HG03354 (cell line): ENCODE measurements around the gene CREB3L2.
A peak's percentile ranks its signal among the peaks of the same experiment; 100 is the strongest.
"Not testable (repeated sequence)": the region's sequence is repeated elsewhere in the genome, so short reads cannot be mapped to it uniquely, and the experiment has no call there.

Experiments
- ATAC-seq: cut with Tn5 transposase; IDR thresholded peaks from one replicate; pipeline ENCODE4 v1.9.1; 2021; ENCODE audit warnings: mild to moderate bottlenecking; ENCODE audit not compliant: unreplicated experiment, poor library complexity, severe bottlenecking

Gene CREB3L2

DNA sequence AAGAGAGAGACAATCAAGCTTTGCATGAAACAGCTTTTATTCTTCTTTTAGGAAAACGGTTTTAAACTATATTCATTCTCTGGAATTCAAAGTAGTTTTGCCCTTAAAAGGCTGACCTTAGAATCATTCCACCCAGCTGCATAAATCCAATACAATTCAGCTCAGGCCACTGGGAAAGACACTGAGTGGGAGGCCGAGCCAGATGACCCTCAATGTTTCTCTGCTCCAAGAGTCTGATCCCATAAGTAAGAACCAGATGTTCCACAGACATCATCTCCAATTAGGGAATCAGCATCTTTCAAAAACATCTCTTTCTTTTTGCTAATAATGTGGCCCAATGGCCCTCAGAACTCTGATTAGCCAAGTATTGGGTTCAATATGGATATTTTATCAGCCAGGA is 26.1 kb downstream of the CREB3L2 start:
- no peak for ATAC-seq

DNA sequence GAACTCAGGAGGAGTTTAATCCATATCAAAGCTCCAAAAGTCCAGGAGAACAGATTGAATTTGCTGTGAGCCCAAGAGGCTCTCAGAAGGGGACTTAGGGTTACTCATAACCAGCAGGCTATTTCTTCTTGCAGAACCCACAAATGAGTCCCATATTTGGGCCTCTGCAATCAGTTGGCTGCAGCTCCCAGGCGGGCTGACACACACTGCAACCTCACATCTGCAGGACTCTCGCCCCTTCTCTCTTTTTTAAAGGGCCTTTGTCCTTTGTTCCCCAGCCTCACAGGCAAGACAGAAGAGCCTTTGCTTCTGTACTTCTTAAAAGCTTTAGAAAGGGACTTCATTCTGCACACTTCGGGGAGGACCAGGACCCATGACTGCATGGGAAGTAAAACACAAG is 26.7 kb downstream of the CREB3L2 start:
- no peak for ATAC-seq

DNA sequence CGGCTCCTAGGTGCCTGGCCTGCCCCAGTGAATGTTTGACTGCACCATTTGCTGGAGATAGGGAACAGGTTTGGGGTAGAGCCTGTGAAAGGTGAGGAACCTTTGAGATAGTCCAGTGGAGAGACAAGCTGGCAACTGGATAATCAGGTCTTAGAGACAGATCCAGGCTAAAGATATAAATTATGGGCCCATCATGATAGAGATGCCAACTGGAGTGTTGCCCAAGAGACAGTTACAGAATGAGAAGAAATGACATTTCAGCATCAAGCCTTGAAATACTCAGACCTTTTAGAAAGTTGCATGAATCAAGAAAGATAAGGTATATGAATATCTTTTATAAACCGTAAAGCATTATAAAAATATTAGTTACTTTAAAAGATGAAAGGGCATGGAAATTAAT is 27.1 kb downstream of the CREB3L2 start:
- ATAC-seq, result no peak

DNA sequence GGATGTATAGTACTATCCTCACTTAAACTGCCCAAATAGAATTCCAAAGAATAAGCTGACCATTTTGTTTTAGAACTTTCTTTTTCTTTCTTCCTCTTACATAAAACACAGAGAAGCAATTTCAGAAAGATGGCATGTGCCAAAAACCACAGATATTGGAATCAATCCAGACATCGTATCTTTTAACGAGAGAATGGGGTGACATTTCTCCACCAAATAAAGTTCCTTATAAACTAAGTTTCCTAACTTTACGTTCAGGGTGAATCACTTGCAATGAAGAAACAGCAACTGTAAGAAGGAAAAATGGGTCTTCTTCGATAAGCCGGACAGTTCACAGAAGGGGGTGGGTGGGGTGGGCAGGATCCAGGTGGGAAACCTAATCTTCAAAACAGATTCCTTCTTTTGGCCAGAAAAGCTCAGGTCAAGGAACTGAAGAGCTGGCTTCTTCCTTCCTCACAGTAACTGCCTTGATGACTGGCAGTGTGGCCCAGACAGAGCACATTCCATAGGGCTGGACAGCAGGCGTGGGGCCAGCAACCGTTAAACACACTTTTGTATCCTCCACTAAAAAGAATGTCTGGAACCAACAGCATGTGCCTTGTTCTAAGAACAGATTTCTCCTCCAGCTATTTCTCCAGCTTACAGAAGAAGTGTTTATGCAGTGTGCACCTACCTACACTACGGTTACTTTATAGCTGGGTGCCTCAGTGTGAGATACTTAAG is 31.5 kb downstream of the CREB3L2 start:
- no peak for ATAC-seq

DNA sequence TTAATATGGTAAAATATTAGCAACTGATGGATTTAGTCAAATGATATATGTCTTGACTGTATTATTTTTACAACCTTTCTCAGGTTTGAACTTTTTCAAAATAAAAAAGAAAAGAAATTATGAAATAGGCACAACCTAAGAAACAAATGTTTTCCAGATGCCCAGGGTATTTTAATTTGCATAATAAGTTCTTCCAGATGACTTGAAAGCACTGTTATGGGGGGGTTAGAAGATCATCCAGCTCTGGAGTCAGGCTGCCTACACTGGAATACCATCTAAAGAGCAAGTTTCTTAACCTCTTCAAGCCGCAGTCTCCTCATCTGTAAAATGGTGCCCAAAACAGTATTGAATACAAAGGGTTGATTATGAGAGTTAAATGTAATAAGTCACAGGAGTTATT is 32.1 kb downstream of the CREB3L2 start:
- ATAC-seq, result no peak

DNA sequence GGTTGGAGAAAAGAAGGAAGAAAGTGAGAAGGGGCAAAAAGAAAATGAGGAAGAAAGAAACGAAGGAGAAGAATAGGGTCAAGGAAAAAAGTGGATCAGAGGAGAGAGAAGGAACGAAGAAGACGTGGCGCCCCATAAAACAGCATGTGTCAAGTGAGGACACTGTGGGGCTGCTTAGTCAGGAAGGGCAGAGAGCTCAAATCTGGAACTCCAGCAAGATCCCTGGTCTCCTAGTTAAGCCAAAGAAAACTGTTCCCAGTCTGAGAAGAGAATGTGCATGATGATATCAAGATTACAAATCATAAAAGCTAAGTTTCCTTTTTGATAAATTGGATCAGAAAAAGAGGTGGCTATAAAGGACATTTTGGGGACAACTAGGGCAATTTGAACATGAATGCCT is 33.0 kb downstream of the CREB3L2 start:
- no peak for ATAC-seq

DNA sequence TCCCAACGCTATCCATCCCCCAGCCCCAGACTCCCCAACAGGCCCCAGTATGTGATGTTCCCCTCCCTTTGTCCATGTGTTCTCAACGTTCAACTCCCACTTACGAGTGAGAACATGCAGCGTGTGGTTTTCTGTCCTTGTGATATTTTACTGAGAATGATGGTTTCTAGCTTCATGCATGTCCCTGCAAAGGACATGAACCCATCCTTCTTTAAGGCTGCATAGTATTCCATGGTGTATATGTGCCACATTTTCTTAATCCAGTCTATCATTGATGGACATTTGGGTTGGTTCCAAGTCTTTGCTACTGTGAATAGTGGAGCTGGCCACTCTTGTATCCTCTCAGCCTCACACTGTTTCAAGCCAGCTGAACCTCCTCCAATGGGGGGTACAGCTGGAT is 33.5 kb downstream of the CREB3L2 start:
- not testable (repeated sequence) for ATAC-seq

DNA sequence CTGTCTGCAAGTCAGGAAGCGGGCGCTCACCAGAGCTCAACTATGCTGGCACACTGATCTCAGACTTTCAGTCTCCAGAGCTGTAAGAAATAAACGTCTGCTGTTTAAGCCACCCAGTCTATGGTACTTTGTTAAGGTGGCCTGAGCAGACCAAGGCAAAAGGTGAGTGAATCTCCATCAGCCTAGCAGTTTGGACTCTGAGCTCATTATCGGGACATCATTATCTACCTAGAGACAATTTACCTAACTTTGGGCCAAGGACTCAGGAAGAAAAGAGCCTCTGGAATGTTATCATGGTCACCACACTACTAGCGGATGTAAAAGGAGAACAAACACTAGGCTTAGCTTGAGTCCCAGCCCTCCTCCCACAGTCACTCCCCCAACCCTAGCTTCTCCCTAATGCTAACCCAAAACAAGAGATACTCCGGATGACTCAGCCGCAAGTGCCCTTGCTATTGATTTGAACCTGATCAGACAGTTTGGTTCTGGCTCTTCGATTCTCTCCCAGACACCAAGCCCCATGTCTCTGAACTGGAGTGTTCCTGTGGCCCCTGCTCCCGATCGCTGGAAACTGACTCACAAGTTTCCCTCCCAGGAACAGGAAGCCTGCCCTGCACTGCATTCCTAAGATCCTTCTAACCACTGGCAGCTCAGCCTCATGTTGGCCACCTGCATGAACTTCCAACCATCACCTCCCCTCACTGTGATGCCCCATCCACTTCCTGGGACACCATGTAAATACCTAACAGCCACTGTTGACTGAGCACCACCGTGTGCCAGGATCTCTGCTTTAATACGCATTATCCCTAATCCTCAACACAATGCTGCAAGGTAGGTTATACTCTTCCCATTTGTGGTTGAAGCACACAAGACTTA is 34.5 kb downstream of the CREB3L2 start:
- no peak for ATAC-seq

DNA sequence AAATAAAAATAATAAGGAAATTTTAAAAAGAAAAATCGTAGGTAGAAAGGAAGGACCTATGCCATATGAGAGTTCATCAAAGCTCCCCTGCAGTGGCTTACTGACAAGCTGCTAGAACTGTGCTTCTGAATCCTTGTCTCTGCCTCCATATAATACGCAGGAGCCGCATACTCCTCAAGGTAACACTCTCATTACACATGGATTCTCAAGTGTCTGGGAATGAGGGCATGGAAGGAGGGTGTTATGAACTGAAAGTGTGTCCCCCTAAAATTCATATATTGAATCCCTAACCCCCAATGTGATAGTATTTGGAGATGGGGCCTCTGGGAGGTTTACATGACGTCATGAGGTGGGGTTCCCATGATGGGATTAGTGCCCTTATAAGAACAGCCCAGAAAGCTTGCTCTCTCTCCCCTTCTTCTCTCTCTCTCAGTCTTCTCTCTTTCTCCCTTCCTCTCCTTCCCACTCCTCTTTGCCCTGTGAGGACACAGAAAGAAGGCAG is 35.2 kb downstream of the CREB3L2 start:
- no peak for ATAC-seq

DNA sequence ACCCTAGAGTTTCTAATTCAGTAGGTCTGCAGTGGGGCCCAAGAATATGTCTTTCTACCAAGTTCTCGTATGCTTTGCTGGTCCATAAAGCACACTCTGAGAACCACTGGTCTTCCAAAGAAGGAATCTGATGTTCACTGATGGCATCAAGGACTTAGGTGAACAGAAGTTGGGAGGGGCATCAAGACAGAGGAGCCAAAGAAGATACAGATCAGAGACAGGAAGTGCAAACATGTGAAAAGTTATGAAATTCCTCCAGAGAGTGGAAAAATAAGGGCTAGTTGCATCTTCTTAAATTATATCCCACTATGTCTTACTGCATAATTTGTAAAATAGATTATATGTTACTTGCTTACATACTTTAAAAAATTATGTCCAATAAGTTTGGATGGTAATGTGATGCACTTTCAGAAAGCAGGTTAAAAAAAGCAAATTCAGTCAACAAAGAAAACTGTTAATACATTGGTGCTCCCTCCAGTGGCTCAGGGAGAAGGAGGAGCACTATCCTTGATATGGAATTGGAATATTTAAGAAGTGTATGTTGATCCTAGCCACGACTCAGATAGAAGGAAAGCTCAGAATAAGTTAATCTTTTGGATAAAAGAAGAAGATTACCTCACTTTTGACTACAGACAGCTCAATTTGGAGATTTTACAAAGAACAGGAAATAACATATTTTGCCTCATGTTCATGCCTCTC is 35.8 kb downstream of the CREB3L2 start:
- ATAC-seq, result no peak

DNA sequence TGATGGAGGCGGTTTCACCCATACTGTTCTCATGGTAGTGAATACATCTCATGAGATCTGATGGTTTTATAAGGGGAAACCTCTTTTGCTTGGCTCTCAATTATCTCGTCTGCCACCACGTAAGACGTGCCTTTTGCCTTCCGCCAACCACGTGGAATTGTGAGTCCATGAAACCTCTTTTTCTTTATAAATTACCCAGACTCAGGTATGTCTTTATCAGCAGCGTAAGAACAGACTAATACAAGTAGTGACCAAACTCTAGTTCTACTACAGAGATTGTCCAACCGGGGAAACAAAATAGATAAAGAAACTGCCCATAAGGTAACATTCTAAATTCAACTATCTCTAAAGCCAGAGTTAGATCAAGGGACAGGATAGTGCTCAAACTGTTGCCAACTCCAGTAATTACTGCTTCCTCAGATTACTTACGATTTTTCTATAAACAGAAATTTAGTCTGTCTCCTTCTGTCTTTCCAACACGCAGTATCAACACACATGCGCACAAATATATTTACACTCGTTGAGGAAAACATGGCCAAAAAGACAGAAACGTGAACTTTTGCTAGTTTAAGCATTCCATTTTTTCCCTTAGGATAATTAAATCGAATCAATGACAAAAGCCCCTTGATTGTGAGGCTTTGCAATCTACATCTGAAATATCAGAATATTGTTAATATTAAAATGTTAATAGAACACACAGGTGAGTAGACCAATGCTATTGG is 36.9 kb downstream of the CREB3L2 start:
- no peak for ATAC-seq

DNA sequence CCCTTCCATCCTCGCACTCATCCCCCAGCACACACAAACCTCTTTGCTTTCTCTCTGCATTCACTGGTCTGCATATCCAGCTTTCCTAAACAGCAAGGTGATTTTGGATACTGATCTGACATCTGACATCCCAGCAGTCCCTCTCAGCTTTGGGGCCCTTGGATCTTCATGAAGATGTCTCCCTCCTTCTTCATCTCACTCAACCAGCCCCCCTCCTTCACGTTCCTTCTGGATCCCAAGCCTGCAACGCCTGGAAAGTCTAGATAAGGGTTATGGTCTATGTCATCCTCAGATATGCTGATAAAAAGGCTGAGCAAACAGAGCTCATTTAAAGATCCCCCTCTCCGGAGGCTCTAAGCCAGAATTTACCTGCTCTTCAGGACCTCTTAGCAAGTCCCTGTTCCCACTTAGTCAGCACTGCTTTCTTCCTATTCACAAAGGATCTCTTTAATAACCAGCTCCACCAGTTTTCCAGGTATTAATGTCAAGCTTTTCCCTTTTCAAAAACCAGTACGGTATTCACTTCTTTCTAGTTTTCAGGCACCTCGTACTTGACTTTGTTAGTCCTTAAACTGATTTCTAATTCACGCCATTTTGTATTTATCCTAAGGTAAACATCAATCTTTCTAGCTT is 38.9 kb downstream of the CREB3L2 start:
- ATAC-seq, result no peak

DNA sequence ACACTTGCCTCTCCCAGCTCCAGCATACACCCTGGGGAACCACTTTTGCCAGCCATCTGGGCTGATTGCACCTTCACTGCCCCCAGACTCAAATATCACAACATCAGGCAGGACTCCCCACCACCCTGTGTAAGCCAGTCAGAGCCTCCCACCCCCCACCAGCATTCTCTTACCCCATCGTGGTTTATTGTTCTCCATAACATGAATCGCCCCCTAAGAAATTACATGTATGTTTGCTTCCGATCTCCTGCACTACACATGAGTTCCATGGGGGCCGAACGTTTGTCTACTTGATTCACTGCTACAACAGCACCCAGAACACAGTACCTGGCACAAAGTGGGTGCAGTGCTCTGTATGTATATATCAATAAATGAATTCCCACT is 39.4 kb downstream of the CREB3L2 start:
- ATAC-seq, result no peak

DNA sequence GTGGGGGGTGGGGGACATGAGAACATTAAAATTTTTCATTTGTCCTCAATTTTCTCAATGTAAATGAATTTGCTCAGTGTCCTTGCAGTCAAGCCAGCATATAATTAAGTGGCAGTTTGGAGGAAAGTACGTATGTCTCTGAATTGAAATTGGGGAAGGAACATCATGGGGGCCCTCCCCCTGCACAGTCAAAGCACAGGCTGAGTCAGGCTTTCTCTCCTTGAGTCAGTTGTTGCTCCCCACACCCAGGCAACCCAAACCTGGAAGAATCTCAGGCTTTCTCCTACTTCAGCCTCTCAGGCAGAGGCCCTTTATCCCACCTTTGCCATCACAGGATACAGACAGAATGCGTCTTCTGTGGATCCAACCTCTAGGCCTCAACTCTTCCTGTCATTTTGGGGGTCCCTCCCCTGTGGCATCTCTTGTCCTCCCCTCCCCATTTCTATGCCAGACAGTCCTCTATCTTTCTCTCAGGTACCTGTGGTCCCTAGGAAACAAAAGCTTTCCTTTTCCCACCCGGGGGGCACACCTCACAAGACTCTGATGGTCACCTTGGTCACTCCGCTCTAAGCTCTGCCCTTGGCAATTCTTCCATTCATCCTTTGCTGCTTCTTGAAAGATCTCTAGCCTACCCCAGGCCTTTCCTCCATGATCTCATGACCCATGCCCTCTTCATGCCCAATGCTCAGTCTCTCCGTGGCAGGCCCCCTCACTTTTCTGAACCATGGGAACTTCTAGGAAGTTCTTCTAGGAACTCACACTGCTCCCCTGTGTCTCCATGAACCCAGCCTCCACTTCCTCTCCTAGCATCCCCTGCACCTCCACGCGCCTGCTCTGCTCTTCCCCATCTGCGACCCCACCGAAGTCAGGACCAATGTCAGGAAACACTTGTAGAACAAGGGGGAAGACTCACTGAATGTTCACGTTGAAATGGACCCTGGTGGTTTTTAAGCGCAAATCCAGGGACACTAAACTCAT is 40.4 kb downstream of the CREB3L2 start:
- peak; percentile 56 for ATAC-seq

DNA sequence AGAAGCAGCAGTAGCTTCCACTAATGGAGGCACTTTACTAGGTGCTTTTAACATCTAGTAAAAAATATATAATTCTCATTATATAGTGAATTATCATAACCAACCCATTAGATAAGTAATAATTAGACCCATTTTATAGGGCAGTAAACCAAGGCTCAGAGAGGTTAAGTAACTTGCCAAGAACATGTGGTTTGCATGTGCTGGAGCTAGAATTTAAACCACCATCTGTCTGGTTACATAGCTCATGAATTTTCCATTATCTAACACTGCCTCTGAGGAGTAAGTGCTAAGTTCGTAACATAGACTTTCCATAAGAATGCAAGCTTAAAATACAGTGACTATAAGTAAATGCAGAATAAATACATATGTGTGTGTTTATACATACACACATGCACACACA is 41.9 kb downstream of the CREB3L2 start:
- ATAC-seq, result no peak

DNA sequence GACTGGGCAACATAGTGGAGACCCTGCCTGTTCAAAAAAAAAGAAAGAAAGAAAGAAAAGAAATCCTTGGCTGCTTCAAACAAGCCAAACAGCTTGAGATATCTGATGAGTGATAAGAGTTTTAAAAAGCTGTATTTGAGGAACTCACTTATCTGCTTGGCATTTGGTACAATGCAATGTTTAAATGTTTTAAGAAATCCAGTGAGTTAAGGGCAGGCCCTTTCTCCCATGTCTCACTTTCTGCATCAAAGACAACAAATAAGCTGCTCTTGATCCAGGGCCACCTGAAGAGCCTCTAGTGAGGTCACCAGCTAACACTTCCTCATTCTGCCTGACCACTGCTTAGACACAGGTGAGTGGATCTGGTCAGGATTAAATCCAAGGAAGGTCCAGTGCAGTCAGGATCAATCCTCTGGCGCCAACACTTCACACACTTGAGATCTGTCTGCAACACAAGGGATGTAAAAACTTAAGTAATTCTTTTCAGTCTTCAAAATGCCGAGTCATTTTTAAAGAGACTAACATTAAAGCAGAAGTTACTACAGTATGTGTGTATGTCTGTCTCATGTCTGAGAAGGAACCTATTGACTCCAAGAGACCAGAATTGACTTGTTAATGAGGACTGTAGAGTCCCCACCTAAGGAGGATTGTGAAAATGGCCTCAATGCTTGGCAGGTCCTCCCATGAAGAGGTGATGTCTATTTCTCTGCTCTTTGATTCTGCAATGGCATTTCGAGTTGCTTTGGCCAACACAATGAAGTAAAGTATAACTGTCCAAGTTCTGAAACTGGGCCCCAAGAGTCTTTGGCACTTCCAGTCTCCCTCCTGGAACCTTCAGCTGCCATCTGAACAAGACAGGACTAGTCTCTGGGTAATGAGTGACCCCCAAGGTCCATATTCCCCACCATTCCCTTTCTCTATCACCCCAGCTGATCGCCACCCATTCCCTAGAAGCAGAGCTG is 43.1 kb downstream of the CREB3L2 start:
- ATAC-seq, result no peak

DNA sequence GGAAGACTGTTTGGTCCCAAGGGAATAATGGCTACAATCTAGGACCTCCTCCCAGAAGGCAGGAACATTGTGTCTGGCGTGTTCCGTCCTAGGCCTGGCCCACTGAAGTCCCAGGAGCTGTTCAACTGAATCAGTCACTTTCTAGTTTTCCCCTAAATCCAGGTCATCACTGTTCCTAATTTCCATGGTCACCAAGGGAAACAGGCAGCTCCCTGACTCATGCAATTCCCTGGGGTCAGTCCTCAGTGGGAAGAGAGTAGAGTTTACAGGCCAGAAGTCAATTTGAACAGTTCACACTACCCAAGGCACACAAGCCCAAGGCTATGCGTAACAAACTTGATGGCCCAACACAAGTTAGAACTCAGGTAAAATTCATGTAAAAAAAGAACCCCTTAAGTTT is 44.0 kb downstream of the CREB3L2 start:
- ATAC-seq, result no peak
